Measurements from ENCODE around the gene UBE2B.
A peak's percentile ranks its signal among the peaks of the same experiment; 100 is the strongest.
"Not testable (repeated sequence)": the region's sequence is repeated elsewhere in the genome, so short reads cannot be mapped to it uniquely, and the experiment has no call there.

The UBE2B gene

DNA sequence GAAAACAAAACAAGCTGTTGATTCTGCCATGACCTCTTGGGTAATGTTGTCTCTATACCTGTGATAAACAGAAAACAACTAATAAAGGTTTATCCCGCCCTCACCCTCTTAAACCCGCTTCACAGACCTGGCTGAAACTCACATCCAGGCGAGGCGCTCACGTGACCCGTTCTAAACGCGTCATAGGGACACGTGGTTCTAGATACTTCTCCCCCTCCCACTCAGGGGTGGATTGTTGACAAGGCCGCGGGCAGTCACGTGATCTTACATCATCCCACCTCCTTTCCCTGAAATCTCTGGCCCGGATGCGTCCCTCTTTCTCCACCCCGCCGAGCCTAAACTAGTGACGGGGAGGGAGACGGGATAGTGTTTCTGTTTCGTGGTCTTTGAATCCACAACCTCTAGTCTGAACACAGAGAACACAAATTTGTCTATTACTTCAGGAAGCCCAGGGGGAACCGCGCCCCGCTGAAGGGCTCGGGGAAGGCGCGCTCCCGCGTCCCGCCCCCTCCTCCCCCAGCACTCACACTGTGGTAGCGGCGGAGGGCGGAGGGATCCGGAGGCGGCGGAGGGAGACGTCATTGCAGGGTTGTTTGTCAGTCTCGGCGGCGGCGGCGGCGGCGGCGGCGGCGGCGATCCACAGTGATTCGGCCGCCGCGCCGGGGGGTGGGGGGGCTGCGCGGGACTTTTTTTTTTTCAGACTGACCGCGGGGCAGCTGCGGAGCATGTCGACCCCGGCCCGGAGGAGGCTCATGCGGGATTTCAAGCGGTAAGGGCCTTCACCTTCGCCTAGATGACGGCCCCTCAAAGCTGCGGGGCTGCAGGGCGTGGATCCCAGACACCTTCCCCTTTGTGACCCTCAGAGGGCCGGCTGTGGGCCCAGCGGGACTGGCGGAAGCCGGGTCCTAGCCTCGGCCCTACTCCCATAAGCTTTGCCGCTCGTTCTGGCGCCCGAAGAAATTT is at the start of gene UBE2B:
Gene UBE2B, plus strand, starts transcription at position 699 of the 963 bp plus-strand sequence. Its CDS starts 27 bp downstream, at position 726.
- TF ChIP-seq CTCF (conservative IDR thresholded peaks at IDR 0.05; ENCODE audit: low read length), result no peak
- peak within 1 kb of the TSS; percentile 97 for H3K4me3 ChIP-seq (ENCODE audit: low read length)
- DNase-seq (ENCODE audit: low read depth), result peak; percentile 100

- no peak for DNase-seq (ENCODE audit: low read depth)
- TF ChIP-seq CTCF (conservative IDR thresholded peaks at IDR 0.05; ENCODE audit: low read length), result no peak
- H3K4me3 ChIP-seq (ENCODE audit: low read length), result no peak overlapping the region
These were observed 44.0 kb upstream of the UBE2B start for GRCh38 chr5:134327327-134327726.

GRCh38 chr5:134328619-134329018 is 42.8 kb upstream of the UBE2B start:
- H3K4me3 ChIP-seq (ENCODE audit: low read length), result no peak overlapping the region
- TF ChIP-seq CTCF (conservative IDR thresholded peaks at IDR 0.05; ENCODE audit: low read length), result no peak
- DNase-seq (ENCODE audit: low read depth), result no peak

GRCh38 chr5:134336833-134337232 is 34.5 kb upstream of the UBE2B start:
- not testable (repeated sequence) for H3K4me3 ChIP-seq (ENCODE audit: low read length); DNase-seq (ENCODE audit: low read depth)

- H3K4me3 ChIP-seq (ENCODE audit: low read length); DNase-seq (ENCODE audit: low read depth): not testable (repeated sequence)
These were observed 27.9 kb upstream of the UBE2B start for GRCh38 chr5:134343500-134343899.

DNA sequence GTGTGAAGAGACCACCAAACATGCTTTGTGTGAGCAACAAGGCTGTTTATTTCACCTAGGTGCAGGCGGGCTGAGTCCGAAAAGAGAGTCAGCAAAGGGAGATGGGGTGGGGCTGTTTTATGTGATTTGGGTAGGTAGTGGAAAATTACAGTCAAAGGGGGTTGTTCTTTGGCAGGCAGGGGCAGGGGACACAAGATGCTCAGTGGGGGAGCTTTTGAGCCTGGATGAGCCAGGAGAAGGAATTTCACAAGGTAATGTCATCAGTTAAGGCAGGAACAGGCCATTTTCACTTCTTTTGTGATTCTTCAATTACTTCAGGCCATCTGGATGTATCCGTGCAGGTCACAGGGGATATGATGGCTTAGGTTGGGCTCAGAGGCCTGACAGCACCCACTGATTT is 25.9 kb upstream of the UBE2B start:
- DNase-seq (ENCODE audit: low read depth), result not testable (repeated sequence)

DNA sequence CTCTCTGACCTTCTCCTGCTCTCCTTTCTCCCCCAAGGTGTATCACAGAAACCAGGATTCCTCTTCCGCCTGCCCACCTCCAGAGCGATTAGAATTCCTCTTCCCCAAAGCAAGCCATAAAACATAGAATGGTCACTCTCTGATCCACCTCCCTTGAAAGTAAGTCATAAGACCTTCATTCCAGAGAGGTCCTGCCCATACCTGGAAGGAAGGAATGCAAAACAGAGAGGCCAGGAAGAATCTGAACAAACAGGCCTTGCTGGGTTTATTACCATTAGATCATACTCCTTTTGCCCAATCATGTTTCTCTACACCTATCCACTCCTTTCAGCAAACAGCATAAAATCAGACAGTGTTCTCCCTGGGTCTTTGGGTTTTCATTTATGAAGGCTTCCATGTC is 25.4 kb upstream of the UBE2B start:
- no peak overlapping the region for H3K4me3 ChIP-seq (ENCODE audit: low read length)
- DNase-seq (ENCODE audit: low read depth), result no peak

More for the DNA sequence above, 25.9 kb upstream of the UBE2B start:
- H3K4me3 ChIP-seq (ENCODE audit: low read length), result not testable (repeated sequence)

GRCh38 chr5:134349463-134349862 is 21.9 kb upstream of the UBE2B start:
- H3K4me3 ChIP-seq (ENCODE audit: low read length), result no peak overlapping the region
- DNase-seq (ENCODE audit: low read depth), result no peak
- TF ChIP-seq CTCF (conservative IDR thresholded peaks at IDR 0.05; ENCODE audit: low read length), result no peak

More for the DNA sequence above, 25.4 kb upstream of the UBE2B start:
- no peak for TF ChIP-seq CTCF (conservative IDR thresholded peaks at IDR 0.05; ENCODE audit: low read length)
